ENCODE data around the gene GPATCH3.

DNA sequence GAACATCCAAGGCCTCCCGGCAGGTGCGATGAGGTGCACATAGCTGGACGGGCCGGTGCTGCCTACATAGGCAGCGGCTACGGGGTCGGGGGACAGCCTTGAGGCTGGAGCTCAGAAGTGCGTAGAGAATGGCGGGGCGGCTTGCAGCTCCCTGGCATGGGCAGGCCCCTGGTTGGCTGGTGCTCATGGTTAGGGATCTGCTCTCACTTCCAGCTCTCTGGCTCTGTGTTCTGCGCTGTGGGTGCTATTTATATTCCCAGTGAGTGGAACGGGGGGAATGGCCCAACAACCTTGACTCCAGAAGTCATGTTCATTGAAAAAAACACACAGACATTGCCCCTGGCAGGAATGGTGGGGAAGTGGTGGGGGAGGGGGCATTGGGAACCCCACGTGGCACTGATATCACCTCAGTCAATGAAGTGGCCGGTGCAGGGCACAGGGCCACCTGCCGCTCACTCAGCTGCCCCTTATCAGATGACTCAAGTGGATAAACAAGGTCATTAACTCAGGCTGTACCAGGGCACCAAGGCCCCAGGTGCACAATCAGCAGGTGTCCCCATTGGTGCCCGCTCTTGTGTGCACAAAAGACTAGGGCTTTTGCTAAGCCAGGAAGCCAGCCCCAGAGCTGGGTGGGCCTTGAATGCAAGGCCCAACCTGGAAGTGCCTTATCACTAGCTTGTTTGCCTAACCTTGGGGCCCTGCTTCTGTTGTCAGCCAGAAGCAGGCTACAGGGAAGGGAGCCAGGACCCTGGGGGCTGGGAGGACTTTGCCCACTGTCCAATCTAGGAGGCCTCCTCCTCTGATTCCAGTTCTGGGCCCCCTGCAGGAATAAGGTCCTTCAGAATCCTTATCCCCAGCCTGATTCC is 13.7 kb upstream of the GPATCH3 start, which contains the start of gene NR0B2:
- TF ChIP-seq YY1 (IDR thresholded peaks at IDR 0.05; ENCODE audit: low read depth): no peak
- no peak for TF ChIP-seq ELF1 (IDR thresholded peaks at IDR 0.05)
- TF ChIP-seq, protein P1, sequence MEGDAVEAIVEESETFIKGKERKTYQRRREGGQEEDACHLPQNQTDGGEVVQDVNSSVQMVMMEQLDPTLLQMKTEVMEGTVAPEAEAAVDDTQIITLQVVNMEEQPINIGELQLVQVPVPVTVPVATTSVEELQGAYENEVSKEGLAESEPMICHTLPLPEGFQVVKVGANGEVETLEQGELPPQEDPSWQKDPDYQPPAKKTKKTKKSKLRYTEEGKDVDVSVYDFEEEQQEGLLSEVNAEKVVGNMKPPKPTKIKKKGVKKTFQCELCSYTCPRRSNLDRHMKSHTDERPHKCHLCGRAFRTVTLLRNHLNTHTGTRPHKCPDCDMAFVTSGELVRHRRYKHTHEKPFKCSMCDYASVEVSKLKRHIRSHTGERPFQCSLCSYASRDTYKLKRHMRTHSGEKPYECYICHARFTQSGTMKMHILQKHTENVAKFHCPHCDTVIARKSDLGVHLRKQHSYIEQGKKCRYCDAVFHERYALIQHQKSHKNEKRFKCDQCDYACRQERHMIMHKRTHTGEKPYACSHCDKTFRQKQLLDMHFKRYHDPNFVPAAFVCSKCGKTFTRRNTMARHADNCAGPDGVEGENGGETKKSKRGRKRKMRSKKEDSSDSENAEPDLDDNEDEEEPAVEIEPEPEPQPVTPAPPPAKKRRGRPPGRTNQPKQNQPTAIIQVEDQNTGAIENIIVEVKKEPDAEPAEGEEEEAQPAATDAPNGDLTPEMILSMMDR (IDR thresholded peaks at IDR 0.05): no peak
- TF ChIP-seq, protein P2, sequence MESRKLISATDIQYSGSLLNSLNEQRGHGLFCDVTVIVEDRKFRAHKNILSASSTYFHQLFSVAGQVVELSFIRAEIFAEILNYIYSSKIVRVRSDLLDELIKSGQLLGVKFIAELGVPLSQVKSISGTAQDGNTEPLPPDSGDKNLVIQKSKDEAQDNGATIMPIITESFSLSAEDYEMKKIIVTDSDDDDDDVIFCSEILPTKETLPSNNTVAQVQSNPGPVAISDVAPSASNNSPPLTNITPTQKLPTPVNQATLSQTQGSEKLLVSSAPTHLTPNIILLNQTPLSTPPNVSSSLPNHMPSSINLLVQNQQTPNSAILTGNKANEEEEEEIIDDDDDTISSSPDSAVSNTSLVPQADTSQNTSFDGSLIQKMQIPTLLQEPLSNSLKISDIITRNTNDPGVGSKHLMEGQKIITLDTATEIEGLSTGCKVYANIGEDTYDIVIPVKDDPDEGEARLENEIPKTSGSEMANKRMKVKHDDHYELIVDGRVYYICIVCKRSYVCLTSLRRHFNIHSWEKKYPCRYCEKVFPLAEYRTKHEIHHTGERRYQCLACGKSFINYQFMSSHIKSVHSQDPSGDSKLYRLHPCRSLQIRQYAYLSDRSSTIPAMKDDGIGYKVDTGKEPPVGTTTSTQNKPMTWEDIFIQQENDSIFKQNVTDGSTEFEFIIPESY (IDR thresholded peaks at IDR 0.05; ENCODE audit: borderline replicate concordance, low read depth): no peak
- TF ChIP-seq, protein P3, sequence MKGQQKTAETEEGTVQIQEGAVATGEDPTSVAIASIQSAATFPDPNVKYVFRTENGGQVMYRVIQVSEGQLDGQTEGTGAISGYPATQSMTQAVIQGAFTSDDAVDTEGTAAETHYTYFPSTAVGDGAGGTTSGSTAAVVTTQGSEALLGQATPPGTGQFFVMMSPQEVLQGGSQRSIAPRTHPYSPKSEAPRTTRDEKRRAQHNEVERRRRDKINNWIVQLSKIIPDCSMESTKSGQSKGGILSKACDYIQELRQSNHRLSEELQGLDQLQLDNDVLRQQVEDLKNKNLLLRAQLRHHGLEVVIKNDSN (IDR thresholded peaks at IDR 0.05; ENCODE audit: borderline replicate concordance, low read depth): no peak
- TF ChIP-seq, protein P4, sequence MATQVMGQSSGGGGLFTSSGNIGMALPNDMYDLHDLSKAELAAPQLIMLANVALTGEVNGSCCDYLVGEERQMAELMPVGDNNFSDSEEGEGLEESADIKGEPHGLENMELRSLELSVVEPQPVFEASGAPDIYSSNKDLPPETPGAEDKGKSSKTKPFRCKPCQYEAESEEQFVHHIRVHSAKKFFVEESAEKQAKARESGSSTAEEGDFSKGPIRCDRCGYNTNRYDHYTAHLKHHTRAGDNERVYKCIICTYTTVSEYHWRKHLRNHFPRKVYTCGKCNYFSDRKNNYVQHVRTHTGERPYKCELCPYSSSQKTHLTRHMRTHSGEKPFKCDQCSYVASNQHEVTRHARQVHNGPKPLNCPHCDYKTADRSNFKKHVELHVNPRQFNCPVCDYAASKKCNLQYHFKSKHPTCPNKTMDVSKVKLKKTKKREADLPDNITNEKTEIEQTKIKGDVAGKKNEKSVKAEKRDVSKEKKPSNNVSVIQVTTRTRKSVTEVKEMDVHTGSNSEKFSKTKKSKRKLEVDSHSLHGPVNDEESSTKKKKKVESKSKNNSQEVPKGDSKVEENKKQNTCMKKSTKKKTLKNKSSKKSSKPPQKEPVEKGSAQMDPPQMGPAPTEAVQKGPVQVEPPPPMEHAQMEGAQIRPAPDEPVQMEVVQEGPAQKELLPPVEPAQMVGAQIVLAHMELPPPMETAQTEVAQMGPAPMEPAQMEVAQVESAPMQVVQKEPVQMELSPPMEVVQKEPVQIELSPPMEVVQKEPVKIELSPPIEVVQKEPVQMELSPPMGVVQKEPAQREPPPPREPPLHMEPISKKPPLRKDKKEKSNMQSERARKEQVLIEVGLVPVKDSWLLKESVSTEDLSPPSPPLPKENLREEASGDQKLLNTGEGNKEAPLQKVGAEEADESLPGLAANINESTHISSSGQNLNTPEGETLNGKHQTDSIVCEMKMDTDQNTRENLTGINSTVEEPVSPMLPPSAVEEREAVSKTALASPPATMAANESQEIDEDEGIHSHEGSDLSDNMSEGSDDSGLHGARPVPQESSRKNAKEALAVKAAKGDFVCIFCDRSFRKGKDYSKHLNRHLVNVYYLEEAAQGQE (IDR thresholded peaks at IDR 0.05; ENCODE audit: low read depth, low read length): no peak

Measured in SK-N-SH (cell line).